Upper lobe of left lung (tissue), 6 donors: Measurements from ENCODE around the gene TMEM39B. TPM values are rescaled to one million over a fixed set of nuclear protein-coding genes. Genes with fewer than 3 reads are reported as not detected.
"Not testable (repeated sequence)": the region's sequence is repeated elsewhere in the genome, so short reads cannot be mapped to it uniquely, and the experiment has no call there.

Experiments used
- ATAC-seq, 2 donors: fragments of 200-7000 bp; cut with Tn5 transposase; one replicate each; pipeline ENCODE4 v1.9.1; 2022; ENCODE audit warnings: mild to moderate bottlenecking in 2 of 2, moderate library complexity in 2 of 2; ENCODE audit not compliant: low FRiP score in 2 of 2
- DNase-seq, 2 donors: peaks; one replicate each; pipeline ENCODE4 v3.0.0-alpha.2; 2019 to 2020
- H3K27ac ChIP-seq, 4 donors: fragments of 200-600 bp; sonication (generic); one replicate each; pipeline ENCODE4 v1.5.1; 2016 to 2019
- H3K27me3 ChIP-seq, 4 donors: fragments of 200-600 bp; sonication (generic); one replicate each; pipeline ENCODE4 v1.5.1; 2017 to 2019
- H3K36me3 ChIP-seq, 4 donors: fragments of 200-600 bp; sonication (generic); one replicate each; pipeline ENCODE4 v1.5.1; 2016 to 2019
- H3K4me1 ChIP-seq, 4 donors: fragments of 200-600 bp; sonication (generic); one replicate each; pipeline ENCODE4 v1.5.1; 2018 to 2019
- H3K4me3 ChIP-seq, 4 donors: fragments of 200-600 bp; sonication (generic); one replicate each; pipeline ENCODE4 v1.5.1; 2017 to 2019; ENCODE audit warnings: mild to moderate bottlenecking in 2 of 4, moderate library complexity in 1 of 4
- H3K9me3 ChIP-seq, 4 donors: fragments of 200-600 bp; sonication (generic); one replicate each; pipeline ENCODE4 v1.5.1; 2018 to 2019
- EP300 ChIP-seq, 4 donors: sonication (generic); formaldehyde crosslinking; IDR thresholded peaks; one replicate each; pipeline ENCODE4 v1.5.1; 2017; ENCODE audit warnings: antibody characterized with exemption in 4 of 4, control low read depth in 2 of 4
- POLR2A ChIP-seq, 4 donors: fragments of 450-650 bp; IDR thresholded peaks; one replicate each; pipeline ENCODE4 v1.5.1; 2016 to 2017; ENCODE audit warnings: antibody characterized with exemption in 4 of 4, mild to moderate bottlenecking in 2 of 4
- POLR2AphosphoS5 ChIP-seq, 2 donors: sonication (generic); formaldehyde crosslinking; IDR thresholded peaks; one replicate each; pipeline ENCODE4 v1.5.1; 2017; ENCODE audit warnings: antibody characterized with exemption in 2 of 2
- WGBS, 2 donors: methylation state at CpG; one replicate each; pipeline ENCODE4 v1.1.5; 2017 to 2018; 5-methylcytosine and 5-hydroxymethylcytosine counted together
- total RNA-seq, 6 donors: library from RNA; depleted of rRNA in 4 of 6; stranded (reverse); fragments of >200 nt in 4 of 6; gene quantifications; one replicate each; pipeline versions ENCODE4 v1.1.0 to v1.2.1, GENCODE V29; 2016 to 2021
- TF ChIP-seq, protein P1 (sequence below), 6 experiments: fragments of 450-650 bp in 4 of 6; fragments of 200-600 bp in 2 of 6; sonication (generic) in 2 of 6; IDR thresholded peaks; one replicate each; pipeline ENCODE4 v1.5.1; 2016 to 2019; ENCODE audit warnings: antibody characterized with exemption in 6 of 6
- donor health status: DM: no; HTN: no; CAD: no; lungs with moderate emphysema.
- donor health status: DM: no; HTN: yes; CAD: no; lungs with severe emphysema.

TMEM39B gene
- total RNA-seq, 6 donors from 2014 or later = 5.0 to 22.1 (median 10.2) TPM

DNA sequence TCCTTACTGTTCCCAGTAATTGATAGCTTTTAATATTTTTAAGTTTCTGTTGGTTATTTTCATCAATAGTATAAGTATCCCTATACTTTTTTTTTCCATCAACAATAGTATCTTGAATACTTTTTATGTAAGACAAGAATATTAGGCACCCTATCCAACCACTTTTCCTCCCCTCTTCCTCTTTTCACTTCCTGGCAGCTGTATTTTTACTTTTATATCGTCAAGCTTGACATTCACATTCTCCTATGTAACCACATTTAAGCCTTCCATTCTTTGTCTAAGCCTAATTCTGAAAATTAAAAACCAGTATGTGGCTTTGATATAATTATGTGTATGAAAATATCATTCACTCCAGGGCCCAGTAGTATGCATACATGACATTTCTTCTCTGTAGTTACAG lies 9.3 kb downstream of the TMEM39B start:
- DNase-seq (no peak), ATAC-seq (no peak)
- H3K36me3 ChIP-seq = peaks cover 7 to 74% (median 30%) of the 10 kb centered on the region in 4 donors
- no peak overlapping the region for H3K27ac ChIP-seq
- no peak for TF ChIP-seq EP300 (IDR thresholded peaks at IDR 0.05)
- TF ChIP-seq POLR2AphosphoS5 (IDR thresholded peaks at IDR 0.05) = no peak
- no peak for TF ChIP-seq POLR2A (IDR thresholded peaks at IDR 0.05)
- TF ChIP-seq, protein P1, sequence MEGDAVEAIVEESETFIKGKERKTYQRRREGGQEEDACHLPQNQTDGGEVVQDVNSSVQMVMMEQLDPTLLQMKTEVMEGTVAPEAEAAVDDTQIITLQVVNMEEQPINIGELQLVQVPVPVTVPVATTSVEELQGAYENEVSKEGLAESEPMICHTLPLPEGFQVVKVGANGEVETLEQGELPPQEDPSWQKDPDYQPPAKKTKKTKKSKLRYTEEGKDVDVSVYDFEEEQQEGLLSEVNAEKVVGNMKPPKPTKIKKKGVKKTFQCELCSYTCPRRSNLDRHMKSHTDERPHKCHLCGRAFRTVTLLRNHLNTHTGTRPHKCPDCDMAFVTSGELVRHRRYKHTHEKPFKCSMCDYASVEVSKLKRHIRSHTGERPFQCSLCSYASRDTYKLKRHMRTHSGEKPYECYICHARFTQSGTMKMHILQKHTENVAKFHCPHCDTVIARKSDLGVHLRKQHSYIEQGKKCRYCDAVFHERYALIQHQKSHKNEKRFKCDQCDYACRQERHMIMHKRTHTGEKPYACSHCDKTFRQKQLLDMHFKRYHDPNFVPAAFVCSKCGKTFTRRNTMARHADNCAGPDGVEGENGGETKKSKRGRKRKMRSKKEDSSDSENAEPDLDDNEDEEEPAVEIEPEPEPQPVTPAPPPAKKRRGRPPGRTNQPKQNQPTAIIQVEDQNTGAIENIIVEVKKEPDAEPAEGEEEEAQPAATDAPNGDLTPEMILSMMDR (IDR thresholded peaks at IDR 0.05) = no peak
- H3K4me3 ChIP-seq = no peak overlapping the region
- 32 to 74% methylated on average over 1 of the region's 1 CpG for WGBS, 2 donors
- H3K27me3 ChIP-seq = no peaks in the 10 kb centered on the region
- H3K9me3 ChIP-seq = no peaks in the 10 kb centered on the region
- peaks cover 0 to 3% (median 0%) of the 10 kb centered on the region in 4 donors for H3K4me1 ChIP-seq

DNA sequence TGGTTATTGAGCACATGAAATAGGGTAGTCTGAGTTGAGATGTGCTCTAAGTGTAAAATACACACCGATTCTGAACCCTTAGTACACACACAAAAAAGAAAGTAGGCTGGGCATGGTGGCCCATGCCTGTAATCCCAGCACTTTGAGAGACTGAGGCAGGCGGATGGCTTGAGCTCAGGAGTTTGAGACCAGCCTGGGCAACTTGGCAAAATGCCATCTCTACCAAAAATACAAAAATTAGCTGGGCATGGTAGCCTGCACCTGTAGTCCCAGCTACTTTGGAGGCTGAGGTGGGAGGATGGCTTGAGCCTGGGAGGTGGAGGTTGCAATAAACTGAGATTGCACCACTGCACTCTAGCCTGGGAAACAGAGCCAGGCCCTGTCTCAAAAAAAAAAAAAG lies 13.6 kb downstream of the TMEM39B start:
- not testable (repeated sequence) for ATAC-seq, H3K27me3 ChIP-seq, DNase-seq, H3K27ac ChIP-seq, H3K4me1 ChIP-seq, H3K9me3 ChIP-seq, H3K4me3 ChIP-seq
- peaks cover 0 to 61% (median 15%) of the 10 kb centered on the region in 4 donors for H3K36me3 ChIP-seq
- 96 to 100% methylated on average over 2 of the region's 2 CpGs for WGBS, 2 donors

DNA sequence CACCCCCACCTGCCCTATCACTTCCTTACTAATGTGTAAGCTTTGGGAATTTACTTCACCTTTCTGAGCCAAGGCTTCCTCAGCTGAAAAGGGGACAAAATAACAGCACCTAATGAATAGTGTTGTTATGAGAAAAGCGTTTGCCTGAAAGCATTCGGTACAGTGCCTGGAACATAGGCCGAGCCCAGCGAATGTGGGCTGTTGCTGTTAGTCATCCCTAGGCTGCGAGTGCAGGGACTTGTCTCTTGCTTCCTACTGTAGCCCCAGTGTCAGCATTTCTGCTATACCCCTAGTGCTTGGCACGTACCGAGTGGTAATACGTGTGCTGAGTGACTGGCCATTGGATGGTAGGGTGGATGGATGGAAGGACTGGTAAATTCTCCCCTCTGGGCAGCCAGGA lies 18.4 kb downstream of the TMEM39B start:
- no peak overlapping the region for H3K27ac ChIP-seq
- 95 to 97% methylated on average over 5 to 8 of the region's 8 CpGs for WGBS, 2 donors
- ATAC-seq (no peak), DNase-seq (no peak)
- no peaks in the 10 kb centered on the region for H3K9me3 ChIP-seq
- TF ChIP-seq, protein P1 (IDR thresholded peaks at IDR 0.05) = no peak
- TF ChIP-seq POLR2AphosphoS5 (IDR thresholded peaks at IDR 0.05) (no peak), POLR2A (IDR thresholded peaks at IDR 0.05) (no peak), EP300 (IDR thresholded peaks at IDR 0.05) (no peak)
- no peak overlapping the region for H3K4me3 ChIP-seq
- H3K4me1 ChIP-seq = no peaks in the 10 kb centered on the region
- peaks cover 5 to 77% (median 47%) of the 10 kb centered on the region in 4 donors for H3K36me3 ChIP-seq
- no peaks in the 10 kb centered on the region for H3K27me3 ChIP-seq

DNA sequence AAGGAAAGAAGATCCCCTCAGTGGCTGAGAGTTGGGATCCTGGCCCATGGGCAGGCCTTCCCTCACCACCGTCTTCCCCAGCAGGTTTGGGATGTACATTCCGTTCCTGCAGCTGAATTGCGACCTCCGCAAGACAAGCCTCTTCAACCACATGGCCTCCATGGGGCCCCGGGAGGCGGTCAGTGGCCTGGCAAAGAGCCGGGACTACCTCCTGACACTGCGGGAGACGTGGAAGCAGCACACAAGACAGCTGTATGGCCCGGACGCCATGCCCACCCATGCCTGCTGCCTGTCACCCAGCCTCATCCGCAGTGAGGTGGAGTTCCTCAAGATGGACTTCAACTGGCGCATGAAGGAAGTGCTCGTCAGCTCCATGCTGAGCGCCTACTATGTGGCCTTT lies 18.9 kb downstream of the TMEM39B start:
- Histone ChIP-seq H3K27ac (no peak overlapping the region), H3K9me3 (no peaks in the 10 kb centered on the region), H3K4me3 (no peak overlapping the region), H3K4me1 (no peaks in the 10 kb centered on the region), H3K27me3 (no peaks in the 10 kb centered on the region), H3K36me3 (peaks cover 5 to 77% (median 49%) of the 10 kb centered on the region in 4 donors)
- no peak for TF ChIP-seq EP300 (IDR thresholded peaks at IDR 0.05)
- TF ChIP-seq, protein P1 (IDR thresholded peaks at IDR 0.05) = no peak
- TF ChIP-seq POLR2A (IDR thresholded peaks at IDR 0.05) = no peak
- TF ChIP-seq POLR2AphosphoS5 (IDR thresholded peaks at IDR 0.05) = no peak
- no peak for ATAC-seq
- peak in 1 of 2 donors; percentile 48 for DNase-seq
- 93 to 100% methylated on average over 2 to 13 of the region's 15 CpGs for WGBS, 2 donors

DNA sequence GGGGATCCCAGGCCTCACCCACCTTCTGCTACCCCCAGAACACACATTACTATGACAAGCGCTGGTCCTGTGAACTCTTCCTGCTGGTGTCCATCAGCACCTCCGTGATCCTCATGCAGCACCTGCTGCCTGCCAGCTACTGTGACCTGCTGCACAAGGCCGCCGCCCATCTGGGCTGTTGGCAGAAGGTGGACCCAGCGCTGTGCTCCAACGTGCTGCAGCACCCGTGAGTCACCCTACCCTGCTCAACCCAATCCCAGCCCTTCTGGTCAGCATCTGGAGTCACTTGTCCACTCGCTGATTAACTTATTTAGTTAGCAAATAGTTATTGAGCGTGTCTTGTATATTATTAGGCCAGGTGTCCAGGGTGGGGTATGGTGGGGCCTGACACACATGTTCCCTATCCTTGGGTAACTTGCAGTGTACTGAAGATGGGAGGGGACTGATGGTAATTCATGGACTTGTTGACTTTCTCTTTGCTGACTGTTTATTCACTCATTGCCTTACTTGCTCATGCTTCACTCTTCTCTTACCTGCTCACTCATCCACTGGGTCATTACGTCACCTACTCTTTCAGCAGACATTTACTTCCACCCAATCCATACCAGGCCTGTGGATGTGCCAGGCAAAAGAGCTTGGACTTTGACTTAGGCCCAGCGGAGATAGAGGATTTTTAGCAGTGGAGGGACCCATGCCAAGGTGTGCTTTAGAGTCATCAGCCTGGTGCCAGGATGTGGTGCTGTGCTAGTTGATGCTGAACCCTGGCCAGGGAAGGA lies 22.2 kb downstream of the TMEM39B start:
- H3K27me3 ChIP-seq = no peaks in the 10 kb centered on the region
- no peaks in the 10 kb centered on the region for H3K9me3 ChIP-seq
- peaks cover 5 to 88% (median 57%) of the 10 kb centered on the region in 4 donors for H3K36me3 ChIP-seq
- no peak for DNase-seq
- no peaks in the 10 kb centered on the region for H3K4me1 ChIP-seq
- TF ChIP-seq POLR2A (IDR thresholded peaks at IDR 0.05) = no peak
- TF ChIP-seq, protein P1 (IDR thresholded peaks at IDR 0.05) = no peak
- no peak for TF ChIP-seq EP300 (IDR thresholded peaks at IDR 0.05)
- no peak for TF ChIP-seq POLR2AphosphoS5 (IDR thresholded peaks at IDR 0.05)
- H3K4me3 ChIP-seq = no peak overlapping the region
- 93 to 99% methylated on average over 11 of the region's 11 CpGs for WGBS, 2 donors
- H3K27ac ChIP-seq = no peak overlapping the region
- ATAC-seq = no peak
